Astrocyte of the cerebellum (primary cell): ENCODE measurements around the gene OTOP1.
A peak's percentile ranks its signal among the peaks of the same experiment; 100 is the strongest.
"Not testable (repeated sequence)": the region's sequence is repeated elsewhere in the genome, so short reads cannot be mapped to it uniquely, and the experiment has no call there.

Experiments
- DNase-seq: peaks from one replicate; pipeline ENCODE4 v3.0.0-alpha.2; 2011; ENCODE audit warnings: low read depth
- H3K4me3 ChIP-seq: 2 replicates; pipeline ENCODE4 v1.5.1; 2011; ENCODE audit warnings: mild to moderate bottlenecking, low read depth, low read length, moderate library complexity
- CTCF ChIP-seq: IDR thresholded peaks from 2 replicates; pipeline ENCODE4 v1.5.1; 2012; ENCODE audit warnings: low read length, low read depth, moderate library complexity, mild to moderate bottlenecking; ENCODE audit errors: missing control alignments
- in situ Hi-C: cut with HindIII; loops from 2 replicates; pipeline ENCODE4 v1.10.0; 2017; ENCODE audit warnings: low sequenced_read_pairs

Gene OTOP1

GRCh38 chr4:4254199-4254598 is 27.5 kb upstream of the OTOP1 start:
- DNase-seq: no peak
- no peak overlapping the region for H3K4me3 ChIP-seq
- no peak for TF ChIP-seq CTCF
- in situ Hi-C loops: no loop called here

GRCh38 chr4:4249866-4250265 is 23.1 kb upstream of the OTOP1 start:
- no peak for DNase-seq
- in situ Hi-C loops: no loop called here
- no peak for TF ChIP-seq CTCF
- H3K4me3 ChIP-seq: no peak overlapping the region

DNA sequence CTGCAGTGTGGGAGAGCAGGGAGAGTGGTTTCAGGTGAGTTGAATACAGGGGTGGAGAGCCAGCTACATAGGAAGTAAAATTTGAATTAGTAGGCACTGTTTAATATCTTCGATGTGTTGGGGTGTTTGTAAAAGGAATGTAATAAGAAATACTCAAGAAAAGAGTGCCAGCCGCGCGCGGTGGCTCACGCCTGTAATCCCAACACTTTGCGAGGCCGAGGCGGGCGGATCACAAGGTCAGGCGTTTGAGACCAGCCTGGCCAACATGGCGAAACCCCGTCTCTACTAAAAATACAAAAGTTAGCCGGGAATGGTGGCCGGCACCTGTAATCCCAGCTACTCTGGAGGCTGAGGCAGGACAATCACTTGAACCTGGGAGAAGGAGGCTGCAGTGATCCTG is 22.6 kb upstream of the OTOP1 start:
- in situ Hi-C loops, H3K4me3 ChIP-seq, DNase-seq: not testable (repeated sequence)

GRCh38 chr4:4248885-4249203 is 22.1 kb upstream of the OTOP1 start:
- no peak for DNase-seq
- in situ Hi-C loops: no loop called here
- H3K4me3 ChIP-seq: peak overlapping the region; percentile 91
- TF ChIP-seq CTCF: no peak

DNA sequence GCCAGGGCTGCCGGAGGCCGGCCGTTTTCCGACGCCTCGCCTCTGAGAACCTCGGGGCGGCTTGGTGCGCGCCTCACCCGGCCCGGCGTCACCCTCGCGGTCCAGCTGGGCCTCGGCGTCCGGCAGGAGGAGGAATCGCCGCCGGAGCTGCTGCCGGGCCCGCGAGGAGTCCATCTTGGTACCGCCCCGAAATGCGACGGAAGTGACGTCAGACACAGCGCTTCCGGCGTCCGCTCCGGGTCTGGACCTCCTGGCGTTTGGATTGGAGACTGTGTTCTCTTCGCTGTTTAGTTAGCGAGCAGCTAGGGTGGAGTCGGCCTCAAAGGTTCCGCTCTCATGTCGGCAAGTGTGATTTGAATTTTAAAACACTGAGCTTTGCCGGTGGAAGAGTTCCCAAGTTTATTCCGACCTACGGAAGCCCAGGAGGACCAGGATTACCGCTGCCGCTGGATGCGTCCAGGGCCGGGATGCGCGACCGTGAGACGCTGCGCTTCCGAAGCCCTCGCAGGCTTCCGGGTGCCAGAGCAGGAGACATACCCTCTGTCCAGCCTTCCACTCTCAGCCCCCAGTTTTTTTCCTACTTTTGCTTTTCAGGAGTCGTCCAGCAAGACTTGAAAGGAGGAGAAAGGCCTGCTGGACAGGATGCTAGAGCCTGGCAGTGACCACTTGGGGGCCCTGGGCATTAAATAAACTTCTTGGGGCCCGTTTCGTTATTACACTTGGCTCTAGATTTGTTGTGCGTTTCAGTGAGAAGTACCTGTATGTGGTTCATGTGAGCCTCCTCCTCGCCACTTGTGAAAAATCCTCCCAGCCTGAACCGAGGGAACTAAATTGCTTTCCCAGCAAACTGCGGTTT is 21.5 kb upstream of the OTOP1 start, which contains the start of gene TMEM128:
Gene TMEM128 (minus strand): TSS at position 195 of the 856 bp plus-strand sequence. CDS start 21 bp downstream, at position 174.
- peak within 1 kb of the TSS; percentile 91 for H3K4me3 ChIP-seq
- peak; percentile 34 for TF ChIP-seq CTCF
- in situ Hi-C loops: no loop called here
- peak; percentile 84 for DNase-seq

- no peak for TF ChIP-seq CTCF
- in situ Hi-C loops: no loop called here
- no peak for DNase-seq
- peak overlapping the region; percentile 91 for H3K4me3 ChIP-seq
Measured at GRCh38 chr4:4247696-4248028, 20.9 kb upstream of the OTOP1 start.

DNA sequence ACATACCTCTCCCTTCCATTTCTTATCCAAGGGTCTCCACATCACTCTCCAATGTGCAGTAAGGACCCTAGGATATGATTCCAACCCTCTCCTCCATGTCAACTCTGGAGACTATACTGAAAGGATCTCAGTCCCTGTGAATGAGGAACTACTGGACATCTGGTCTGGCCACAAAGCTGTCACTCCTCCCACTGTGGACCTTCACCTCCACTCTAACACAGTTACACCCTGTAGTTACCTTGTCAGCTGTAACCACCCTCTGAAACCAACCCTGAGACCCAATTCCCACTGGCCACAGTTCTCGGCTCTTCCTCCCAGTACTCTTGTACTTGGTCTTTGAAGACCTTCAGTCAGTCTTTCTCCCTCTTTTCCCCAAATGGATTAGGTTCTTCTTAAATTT is 18.4 kb upstream of the OTOP1 start:
- TF ChIP-seq CTCF: no peak
- DNase-seq: no peak
- in situ Hi-C loops: no loop called here
- no peak overlapping the region for H3K4me3 ChIP-seq

GRCh38 chr4:4239551-4239950 is 12.8 kb upstream of the OTOP1 start:
- in situ Hi-C loops, DNase-seq, H3K4me3 ChIP-seq: not testable (repeated sequence)
